GM19438 (cell line): Measurements from ENCODE around the gene NPAS3.

ENCODE experiments used
- ATAC-seq: cut with Tn5 transposase; IDR thresholded peaks from one replicate; pipeline ENCODE4 v1.9.1; 2021; ENCODE audit warnings: low read depth; ENCODE audit not compliant: unreplicated experiment

The NPAS3 gene

DNA sequence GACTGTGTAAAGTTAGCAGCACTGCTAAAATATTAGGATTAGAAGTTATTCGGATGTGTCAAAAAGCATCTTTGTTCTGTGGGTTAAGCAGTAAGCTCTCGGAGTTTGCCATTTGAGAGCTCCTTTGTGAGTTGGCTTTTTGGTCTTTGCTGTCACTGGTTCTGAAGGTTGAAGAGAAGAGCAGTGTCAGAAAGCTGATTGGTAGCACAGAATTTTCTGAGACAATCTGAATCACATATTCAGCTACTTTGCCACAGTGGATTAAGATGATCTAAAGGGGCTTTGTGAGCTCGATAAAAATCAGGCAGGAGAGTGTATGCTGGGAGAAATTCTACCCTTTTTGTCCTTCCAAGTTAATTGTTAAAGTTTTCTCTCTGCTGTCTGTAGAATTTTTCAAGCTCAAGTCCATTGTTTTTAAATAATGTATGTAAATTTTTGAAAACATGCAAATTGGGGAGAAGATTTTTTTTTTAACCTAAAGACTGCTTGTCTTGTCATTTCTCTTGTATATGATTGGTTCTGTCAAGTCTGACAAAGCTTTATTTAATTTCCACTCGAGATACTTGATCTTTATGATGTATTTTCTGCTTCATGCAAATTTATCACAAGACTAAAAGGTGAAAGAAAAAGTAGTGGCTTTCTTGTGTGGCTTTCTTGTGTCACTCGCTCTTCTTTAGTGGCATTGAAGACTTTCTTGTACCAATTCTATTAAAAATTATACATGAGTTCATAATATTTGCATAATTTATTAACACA lies 704.9 kb downstream of the NPAS3 start:
- ATAC-seq = no peak

- ATAC-seq = no peak
Observed at GRCh38 chr14:33646692-33647260, 708.1 kb downstream of the NPAS3 start.

DNA sequence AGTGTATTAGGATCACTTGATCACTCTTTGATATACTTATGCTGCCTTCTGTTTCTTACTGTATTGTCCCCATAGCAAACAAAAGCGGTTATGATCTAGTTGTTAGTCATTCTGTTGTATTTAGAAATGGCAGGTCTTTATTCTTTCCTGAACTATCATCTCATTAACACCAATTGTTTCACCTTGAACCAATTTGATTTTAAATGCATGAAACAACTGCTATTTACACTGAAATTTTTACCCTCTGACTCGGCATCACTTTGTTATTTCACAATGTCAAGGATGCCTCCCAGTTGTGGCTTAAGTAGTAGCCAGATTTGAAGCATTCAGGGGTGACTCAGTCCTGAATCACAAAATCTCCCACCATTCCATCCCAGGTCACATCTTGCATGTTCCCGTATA lies 708.7 kb downstream of the NPAS3 start:
- no peak for ATAC-seq

GRCh38 chr14:33650430-33650829 lies 711.8 kb downstream of the NPAS3 start:
- no peak for ATAC-seq

- no peak for ATAC-seq
Observed at GRCh38 chr14:33652566-33653307, 714.1 kb downstream of the NPAS3 start.

DNA sequence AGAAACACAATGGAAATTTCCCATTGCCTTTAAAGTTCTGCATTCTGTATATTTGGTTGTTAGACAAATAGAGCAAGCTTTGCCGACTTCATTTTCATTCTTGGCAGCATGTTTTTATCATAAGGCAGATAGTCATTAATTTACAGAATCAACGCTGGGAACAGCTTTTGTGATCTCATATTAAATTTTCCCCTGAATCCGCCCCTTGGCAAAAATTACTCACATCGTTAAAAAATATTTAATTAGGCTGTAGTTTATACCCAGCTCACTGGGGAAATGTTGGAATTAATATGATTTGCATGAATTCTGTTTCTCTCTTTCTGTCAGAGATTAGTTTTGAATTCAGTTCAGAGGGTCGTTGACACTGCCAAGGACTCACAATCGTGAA lies 714.6 kb downstream of the NPAS3 start:
- no peak for ATAC-seq

- ATAC-seq = no peak
Observed at GRCh38 chr14:33655421-33655820, 716.7 kb downstream of the NPAS3 start.

- ATAC-seq = no peak
Observed at GRCh38 chr14:33657476-33657875, 718.8 kb downstream of the NPAS3 start.

DNA sequence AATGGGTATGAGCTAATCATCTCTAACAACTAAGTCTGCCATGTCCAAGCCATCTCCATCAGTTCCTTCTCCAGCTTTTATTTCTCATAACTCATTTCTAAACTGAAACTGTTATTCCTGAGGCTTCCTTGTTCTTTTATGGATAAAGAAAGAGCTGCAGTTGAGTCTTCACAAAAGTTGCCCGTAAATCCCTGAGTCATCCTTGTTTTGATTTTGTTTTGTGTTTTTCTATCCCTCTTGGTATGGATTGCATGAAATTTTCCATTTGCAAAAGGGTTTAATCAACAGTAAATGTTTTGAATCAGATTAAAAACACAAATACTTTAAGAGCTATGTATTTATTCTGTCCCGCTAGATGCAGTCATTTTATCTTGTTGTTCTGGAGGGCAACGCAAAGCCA lies 721.6 kb downstream of the NPAS3 start:
- no peak for ATAC-seq

DNA sequence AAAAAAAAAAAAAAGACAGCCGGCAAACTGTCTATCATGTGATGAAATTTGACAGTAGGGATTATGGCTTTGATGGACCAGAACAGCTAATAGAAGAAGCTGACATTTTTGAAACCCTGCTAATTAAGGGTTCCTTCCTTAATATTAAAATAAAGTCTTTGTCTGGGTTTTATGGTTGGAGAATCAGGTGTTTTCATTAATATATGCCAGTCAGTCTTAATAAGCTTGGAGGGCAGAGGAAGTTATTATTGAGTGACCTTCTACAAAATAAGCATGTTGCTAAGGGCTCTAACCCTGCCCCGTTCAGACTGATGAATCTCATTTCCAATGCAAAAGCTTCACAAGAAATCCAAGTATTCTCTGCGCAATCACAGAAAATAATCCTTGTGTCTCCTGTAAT lies 722.4 kb downstream of the NPAS3 start:
- no peak for ATAC-seq

- ATAC-seq = no peak
Observed at GRCh38 chr14:33668066-33668465, 729.4 kb downstream of the NPAS3 start.

- no peak for ATAC-seq
Observed at GRCh38 chr14:33669111-33669510, 730.4 kb downstream of the NPAS3 start.

GRCh38 chr14:33670235-33670634 lies 731.6 kb downstream of the NPAS3 start:
- no peak for ATAC-seq

GRCh38 chr14:33671556-33671955 lies 732.9 kb downstream of the NPAS3 start:
- ATAC-seq = no peak

GRCh38 chr14:33674927-33675326 lies 736.2 kb downstream of the NPAS3 start:
- ATAC-seq = no peak

DNA sequence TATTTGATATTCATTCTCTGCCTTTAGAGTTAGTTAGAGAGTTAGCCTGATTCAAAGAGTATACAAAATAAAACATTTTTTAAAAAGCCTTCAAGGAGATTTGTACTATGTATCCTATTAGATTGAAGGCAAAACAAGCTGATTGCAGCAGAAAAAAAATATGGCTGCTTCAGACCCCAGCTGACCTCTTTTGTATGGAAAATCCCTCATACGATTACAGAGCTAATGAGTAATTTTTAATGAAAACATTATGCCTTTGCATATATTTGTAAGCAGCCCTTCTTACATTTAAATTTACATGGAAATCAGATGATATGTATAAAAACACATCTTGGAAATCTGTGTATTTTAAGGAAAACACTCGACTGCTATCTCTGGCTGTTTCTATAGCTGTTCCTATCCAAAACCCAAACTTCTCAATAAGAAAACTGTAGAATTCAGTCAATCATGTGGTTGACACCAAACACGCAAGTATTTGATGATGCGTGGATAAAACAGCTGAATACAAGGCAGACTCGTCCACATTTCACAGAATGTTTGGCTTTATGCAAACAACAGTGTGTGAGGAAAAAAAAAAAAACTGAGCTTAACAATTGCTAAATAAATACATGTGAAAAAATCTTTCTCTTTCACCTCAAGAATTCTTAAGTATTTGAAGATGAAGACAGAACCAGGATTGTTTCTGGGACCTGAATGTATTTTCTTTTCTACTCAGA lies 736.9 kb downstream of the NPAS3 start:
- no peak for ATAC-seq

DNA sequence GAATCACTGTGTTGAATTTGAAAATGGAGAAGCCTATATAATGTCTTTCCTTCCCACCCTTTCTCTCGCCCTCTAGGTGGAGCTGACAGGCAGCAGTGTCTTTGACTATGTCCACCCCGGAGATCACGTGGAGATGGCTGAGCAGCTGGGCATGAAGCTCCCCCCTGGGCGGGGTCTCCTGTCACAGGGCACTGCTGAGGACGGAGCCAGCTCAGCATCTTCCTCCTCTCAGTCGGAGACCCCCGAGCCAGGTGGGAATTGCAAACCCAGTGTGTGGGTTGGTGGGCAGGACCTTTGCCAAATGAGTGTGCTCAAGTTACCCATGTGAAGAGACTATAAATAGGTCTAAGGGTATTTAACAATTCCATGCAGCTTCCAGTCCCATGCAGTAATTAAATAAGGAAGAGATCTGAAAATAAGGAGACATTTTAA lies 737.5 kb downstream of the NPAS3 start:
- ATAC-seq = peak; percentile 81

- ATAC-seq = no peak
Observed at GRCh38 chr14:33676891-33677290, 738.2 kb downstream of the NPAS3 start.

GRCh38 chr14:33678005-33678404 lies 739.3 kb downstream of the NPAS3 start:
- no peak for ATAC-seq

- ATAC-seq = no peak
Observed at GRCh38 chr14:33679025-33679424, 740.3 kb downstream of the NPAS3 start.
